HG03575 (cell line): ENCODE results near the gene CNN3.

Experiments used
- ATAC-seq: cut with Tn5 transposase; IDR thresholded peaks from one replicate; pipeline ENCODE4 v1.9.1; 2021; ENCODE audit not compliant: unreplicated experiment, insufficient number of reproducible peaks, low FRiP score; ENCODE audit errors: extremely low read depth

CNN3 gene

GRCh38 chr1:94926915-94927404 is at the start of gene CNN3:
CNN3 (minus strand) TSS chr1:94927110; CDS start chr1:94926894, 216 bp downstream.
- ATAC-seq, result peak; percentile 38

DNA sequence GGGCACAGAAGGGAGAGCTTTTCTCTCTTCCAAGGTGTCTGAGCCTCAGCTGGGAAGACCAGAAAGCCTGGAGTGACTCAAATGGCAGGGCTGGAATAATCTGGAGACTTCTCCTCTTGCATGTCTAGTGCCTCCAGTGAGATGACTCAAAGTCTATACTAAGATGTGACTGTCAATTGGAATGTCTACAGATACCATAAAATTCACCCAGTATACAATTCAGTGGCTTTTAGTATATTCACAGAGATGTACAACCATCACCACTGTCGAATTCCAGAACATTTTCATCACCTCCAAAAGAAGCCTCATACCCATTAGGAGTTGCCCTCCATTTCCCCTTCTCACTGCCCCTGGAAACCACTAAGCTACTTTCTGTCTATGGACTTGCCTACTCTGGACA is 47.9 kb upstream of the CNN3 start:
- no peak for ATAC-seq

GRCh38 chr1:94974241-94974640 is 47.3 kb upstream of the CNN3 start:
- no peak for ATAC-seq

GRCh38 chr1:94973309-94973922 is 46.5 kb upstream of the CNN3 start:
- ATAC-seq, result no peak

DNA sequence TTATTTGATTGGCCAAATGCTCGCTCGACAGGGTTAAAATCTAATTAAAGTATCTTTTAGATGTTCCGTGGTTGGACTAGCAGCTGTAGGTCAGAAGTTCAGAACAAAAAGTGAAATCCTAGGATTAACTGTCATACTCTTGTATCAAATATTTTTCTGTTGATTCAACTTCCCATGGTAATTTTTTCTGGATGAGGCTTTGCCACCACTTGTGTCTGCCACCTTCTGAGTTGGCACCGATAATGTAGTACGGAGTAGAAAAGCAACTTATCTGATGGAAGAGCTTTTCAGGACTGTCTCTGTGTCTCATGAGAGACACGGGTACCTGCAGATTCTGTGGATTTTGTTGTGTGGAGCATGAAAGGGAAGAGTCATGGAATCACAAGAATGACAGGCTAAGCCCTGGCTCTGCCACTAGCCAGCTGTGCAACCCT is 44.6 kb upstream of the CNN3 start:
- ATAC-seq, result no peak

DNA sequence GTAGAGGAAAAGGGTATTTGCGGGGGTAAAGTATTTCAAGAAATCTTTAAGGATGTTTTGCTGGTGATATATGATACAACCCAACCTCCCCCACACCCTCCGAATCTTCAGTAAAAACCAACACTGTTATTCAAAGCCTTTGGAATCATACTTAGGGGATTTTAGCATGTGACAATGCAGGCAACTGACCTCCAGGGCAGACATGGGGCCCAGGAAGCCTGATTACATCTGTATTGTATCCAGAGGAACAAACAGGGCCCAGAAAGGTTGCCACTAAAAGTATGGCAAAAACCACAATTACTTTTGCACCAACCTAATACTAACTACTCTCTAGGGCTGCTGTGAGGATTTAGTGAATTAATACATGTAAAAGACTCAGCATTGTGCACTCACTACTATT is 43.9 kb upstream of the CNN3 start:
- ATAC-seq, result no peak

DNA sequence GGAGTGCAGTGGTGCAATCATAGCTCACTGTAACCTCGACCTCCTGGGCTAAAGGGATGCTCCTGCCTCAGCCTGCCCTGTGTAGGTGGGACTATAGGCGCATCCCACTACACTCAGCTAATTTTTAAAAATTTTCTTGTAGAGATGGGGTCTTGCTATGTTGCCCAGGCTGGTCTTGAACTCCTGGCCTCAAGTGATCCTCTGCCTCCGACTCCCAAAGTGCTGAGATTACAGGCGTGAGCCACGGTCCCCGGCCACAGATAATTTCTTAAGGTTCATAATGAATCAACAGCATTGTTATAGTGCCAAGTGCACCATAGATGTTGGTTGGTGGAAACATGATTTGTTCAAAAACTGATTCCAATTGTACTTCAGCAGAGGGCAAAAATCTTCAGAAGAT is 42.2 kb upstream of the CNN3 start:
- ATAC-seq, result no peak

GRCh38 chr1:94966033-94966432 is 39.1 kb upstream of the CNN3 start:
- ATAC-seq, result no peak

- no peak for ATAC-seq
Measured at GRCh38 chr1:94963864-94964263, 37.0 kb upstream of the CNN3 start.

GRCh38 chr1:94962409-94963265 is 35.7 kb upstream of the CNN3 start:
- ATAC-seq, result peak; percentile 72

DNA sequence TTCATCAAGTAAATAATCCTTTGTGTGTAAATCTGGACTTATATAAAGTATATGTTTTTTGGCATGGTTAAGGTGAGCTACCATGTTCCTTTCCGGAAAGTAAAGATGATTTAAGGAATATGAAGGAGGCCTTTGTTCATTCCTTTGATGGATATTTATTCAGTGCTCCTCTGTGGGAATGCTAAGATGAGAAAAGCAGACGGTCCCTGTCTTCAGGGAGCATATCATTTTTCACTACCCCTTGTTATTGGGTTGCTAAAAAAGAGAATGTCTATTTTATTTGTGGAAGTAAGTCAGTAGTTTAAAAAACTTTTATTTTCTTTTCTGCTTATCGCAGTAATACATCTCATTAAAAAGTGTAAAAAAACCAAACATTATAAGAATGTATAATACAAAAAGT is 35.1 kb upstream of the CNN3 start:
- no peak for ATAC-seq

- no peak for ATAC-seq
Measured at GRCh38 chr1:94961582-94961981, 34.7 kb upstream of the CNN3 start.

GRCh38 chr1:94958081-94958480 is 31.2 kb upstream of the CNN3 start:
- ATAC-seq, result no peak

DNA sequence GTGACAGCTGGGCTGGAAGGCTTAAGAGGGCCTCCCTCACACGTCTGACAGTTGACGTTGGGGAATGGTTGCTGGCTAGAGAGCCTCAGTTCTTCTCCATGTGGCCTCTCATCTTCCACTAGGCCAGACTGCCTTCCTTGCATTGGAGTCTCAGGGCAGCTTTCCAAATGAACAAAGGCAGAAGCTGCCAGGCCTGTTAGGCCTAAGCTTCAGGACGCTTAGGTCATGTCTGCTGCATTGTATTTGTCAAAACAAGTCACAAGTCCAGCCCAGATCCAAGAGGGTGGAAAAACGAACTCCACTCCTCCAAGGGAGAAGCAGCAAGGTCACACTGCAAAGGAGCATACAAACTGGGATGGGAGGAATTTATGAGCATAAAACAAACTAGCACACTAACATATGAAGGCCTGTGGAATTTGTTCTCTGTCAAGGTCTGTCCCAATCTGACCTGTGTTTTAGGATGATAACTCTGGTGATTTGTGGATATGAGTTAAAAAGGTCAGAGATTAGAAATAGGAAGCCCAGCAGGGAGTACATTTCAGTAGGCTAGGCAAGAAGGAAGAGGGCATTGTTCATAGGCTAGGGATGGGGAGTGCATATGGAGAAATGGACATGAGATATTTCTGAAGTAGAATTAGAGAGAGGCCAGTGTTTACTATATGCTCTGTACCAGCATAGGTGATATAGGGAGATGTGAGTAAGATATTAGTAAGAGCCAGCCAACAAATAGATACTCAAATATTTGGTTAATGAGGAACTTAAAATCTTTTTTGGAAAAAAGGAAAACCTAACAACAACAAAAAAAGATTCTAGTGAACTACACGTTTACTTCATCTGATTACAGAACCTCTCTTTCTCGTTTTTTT is 29.1 kb upstream of the CNN3 start:
- no peak for ATAC-seq

DNA sequence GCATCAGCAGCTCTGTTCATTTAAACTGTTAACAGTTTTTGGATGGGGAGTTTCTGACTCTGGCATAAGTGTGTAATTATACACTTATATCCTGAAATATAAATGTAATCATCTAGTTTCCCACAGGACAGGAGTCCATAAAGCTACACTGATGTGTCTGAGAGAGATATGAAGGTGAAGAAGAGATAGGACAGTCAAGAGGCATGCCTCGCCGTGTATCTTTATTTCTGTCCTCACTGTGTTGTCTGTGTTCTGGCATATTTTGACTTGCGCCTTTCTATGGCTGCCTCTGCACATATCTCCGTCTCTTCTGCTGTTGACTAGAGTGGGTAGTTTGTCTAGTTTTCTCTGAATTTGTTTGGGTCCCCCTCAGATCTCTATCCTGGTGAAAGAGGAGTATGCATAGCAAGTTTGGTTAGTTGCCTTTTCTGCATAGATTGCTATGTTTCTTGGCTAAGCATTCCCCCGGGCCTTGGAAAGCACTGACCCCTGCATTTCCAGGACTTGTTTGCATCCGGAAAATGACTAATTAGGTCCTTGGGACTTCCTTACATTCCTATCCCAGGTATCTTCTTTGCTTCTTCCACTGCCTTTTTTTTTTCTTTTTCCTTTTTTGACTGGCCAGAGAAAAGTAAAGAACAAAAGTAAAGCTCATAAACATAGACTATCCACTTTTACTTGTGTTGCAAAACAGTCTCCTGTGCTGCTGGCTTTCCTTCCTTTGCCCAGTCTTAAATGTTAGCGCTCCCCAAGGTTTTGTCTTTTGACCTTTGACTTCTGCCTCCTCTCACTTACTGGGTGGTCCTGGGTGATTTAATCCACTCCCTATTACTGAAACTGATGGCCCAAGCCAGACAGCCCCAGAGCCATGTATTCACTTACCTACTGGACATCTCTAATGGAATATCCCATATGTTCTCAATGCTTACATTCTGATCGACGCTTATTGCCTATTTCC is 27.6 kb upstream of the CNN3 start:
- ATAC-seq, result no peak

GRCh38 chr1:94953746-94954145 is 26.8 kb upstream of the CNN3 start:
- ATAC-seq, result no peak

DNA sequence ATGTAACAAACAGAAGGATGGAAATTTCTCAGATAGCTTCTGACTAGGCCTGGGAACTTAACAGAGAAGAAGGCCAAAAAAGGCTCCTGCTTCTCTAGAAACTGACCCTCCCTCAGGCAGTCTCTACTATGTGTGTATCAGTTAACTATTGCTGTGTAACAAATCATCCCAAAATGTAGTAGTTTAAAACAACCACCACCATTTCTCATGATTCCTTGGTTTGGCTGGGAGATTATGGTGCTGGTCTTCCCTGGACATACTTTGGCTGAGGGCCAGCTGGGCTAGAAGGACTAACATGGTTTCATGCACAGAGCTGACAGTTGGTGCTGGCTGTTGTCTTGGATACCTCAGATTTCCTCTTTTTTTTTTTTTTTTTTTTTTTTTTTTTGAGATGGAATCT is 26.2 kb upstream of the CNN3 start:
- ATAC-seq, result no peak

GRCh38 chr1:94952539-94952938 is 25.6 kb upstream of the CNN3 start:
- no peak for ATAC-seq
